HEK293T (cell line): ENCODE results near the gene MAML2.

Experiments
- SUZ12 ChIP-seq: fragments of 450-650 bp; IDR thresholded peaks from 2 replicates; pipeline ENCODE4 v1.6.1; 2016; ENCODE audit warnings: mild to moderate bottlenecking
- TARDBP ChIP-seq: fragments of 450-650 bp; IDR thresholded peaks from 2 replicates; pipeline ENCODE4 v1.6.1; 2016

- no peak for TF ChIP-seq SUZ12
- no peak for TF ChIP-seq TARDBP
Measured at GRCh38 chr11:96054870-96055705, 287.9 kb downstream of the MAML2 start.
